Upper lobe of left lung (tissue), 6 donors: ENCODE results near the gene SLC22A15. TPM values are rescaled to one million over a fixed set of nuclear protein-coding genes. Genes with fewer than 3 reads are reported as not detected.
A peak's percentile ranks its signal among the peaks of the same experiment; 100 is the strongest.

Source experiments
- ATAC-seq, 2 donors: fragments of 200-7000 bp; cut with Tn5 transposase; one replicate each; pipeline ENCODE4 v1.9.1; 2022; ENCODE audit warnings: mild to moderate bottlenecking in 2 of 2, moderate library complexity in 2 of 2; ENCODE audit not compliant: low FRiP score in 2 of 2
- DNase-seq, 2 donors: peaks; one replicate each; pipeline ENCODE4 v3.0.0-alpha.2; 2019 to 2020
- H3K27ac ChIP-seq, 4 donors: fragments of 200-600 bp; sonication (generic); one replicate each; pipeline ENCODE4 v1.5.1; 2016 to 2019
- H3K27me3 ChIP-seq, 4 donors: fragments of 200-600 bp; sonication (generic); one replicate each; pipeline ENCODE4 v1.5.1; 2017 to 2019
- H3K36me3 ChIP-seq, 4 donors: fragments of 200-600 bp; sonication (generic); one replicate each; pipeline ENCODE4 v1.5.1; 2016 to 2019
- H3K4me1 ChIP-seq, 4 donors: fragments of 200-600 bp; sonication (generic); one replicate each; pipeline ENCODE4 v1.5.1; 2018 to 2019
- H3K4me3 ChIP-seq, 4 donors: fragments of 200-600 bp; sonication (generic); one replicate each; pipeline ENCODE4 v1.5.1; 2017 to 2019; ENCODE audit warnings: mild to moderate bottlenecking in 2 of 4, moderate library complexity in 1 of 4
- H3K9me3 ChIP-seq, 4 donors: fragments of 200-600 bp; sonication (generic); one replicate each; pipeline ENCODE4 v1.5.1; 2018 to 2019
- CTCF ChIP-seq, 6 experiments: fragments of 450-650 bp in 4 of 6; fragments of 200-600 bp in 2 of 6; sonication (generic) in 2 of 6; IDR thresholded peaks; one replicate each; pipeline ENCODE4 v1.5.1; 2016 to 2019; ENCODE audit warnings: antibody characterized with exemption in 6 of 6
- EP300 ChIP-seq, 4 donors: sonication (generic); formaldehyde crosslinking; IDR thresholded peaks; one replicate each; pipeline ENCODE4 v1.5.1; 2017; ENCODE audit warnings: antibody characterized with exemption in 4 of 4, control low read depth in 2 of 4
- POLR2A ChIP-seq, 4 donors: fragments of 450-650 bp; IDR thresholded peaks; one replicate each; pipeline ENCODE4 v1.5.1; 2016 to 2017; ENCODE audit warnings: antibody characterized with exemption in 4 of 4, mild to moderate bottlenecking in 2 of 4
- POLR2AphosphoS5 ChIP-seq, 2 donors: sonication (generic); formaldehyde crosslinking; IDR thresholded peaks; one replicate each; pipeline ENCODE4 v1.5.1; 2017; ENCODE audit warnings: antibody characterized with exemption in 2 of 2
- WGBS, 2 donors: methylation state at CpG; one replicate each; pipeline ENCODE4 v1.1.5; 2017 to 2018; 5-methylcytosine and 5-hydroxymethylcytosine counted together
- total RNA-seq, 6 donors: library from RNA; depleted of rRNA in 4 of 6; stranded (reverse); fragments of >200 nt in 4 of 6; gene quantifications; one replicate each; pipeline versions ENCODE4 v1.1.0 to v1.2.1, GENCODE V29; 2016 to 2021
- donor health status: DM: no; HTN: no; CAD: no; lungs with moderate emphysema.
- donor health status: DM: no; HTN: yes; CAD: no; lungs with severe emphysema.

The SLC22A15 gene
- total RNA-seq, result 10 to 100 TPM; 12.5 to 52.4 (median 27.1) TPM

DNA sequence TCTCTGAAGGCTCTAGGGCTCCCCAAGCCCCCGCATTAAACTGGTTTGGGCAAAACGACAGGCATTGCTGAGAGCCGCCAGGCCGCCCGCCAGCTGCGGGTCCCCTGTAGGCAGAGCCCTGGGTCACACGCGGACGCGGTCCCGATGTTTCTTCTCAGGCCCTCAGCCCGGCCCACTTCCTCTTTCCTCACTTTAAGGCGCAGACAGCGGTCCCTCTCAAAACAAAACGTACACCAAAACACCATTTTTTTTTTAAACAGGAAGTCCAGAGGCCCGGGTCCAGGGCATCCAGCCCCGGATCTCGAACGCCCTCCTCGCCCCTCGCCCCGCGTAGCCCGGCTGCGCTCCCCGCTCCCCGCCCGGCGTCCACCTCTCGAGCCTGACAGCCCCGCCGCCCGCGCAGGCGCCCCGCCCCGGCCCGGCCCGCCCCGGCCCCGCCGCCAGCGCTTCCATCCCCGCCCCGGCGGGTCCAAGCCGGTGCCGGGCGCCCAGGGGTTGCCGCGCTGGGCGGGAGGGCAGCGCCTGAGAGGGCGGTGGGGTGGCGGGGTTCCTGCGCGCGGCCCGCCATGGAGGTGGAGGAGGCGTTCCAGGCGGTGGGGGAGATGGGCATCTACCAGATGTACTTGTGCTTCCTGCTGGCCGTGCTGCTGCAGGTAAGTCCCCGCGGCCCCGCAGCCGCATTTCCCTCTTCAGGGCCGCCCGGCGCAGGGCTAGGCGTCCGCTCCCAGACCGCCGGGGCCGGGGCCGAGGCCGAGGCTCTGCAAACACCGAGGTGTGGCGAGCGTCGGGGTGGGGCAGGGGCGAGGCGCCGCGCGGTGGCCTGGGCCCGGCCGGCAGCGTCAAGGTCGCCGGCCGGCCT lies at the start of gene SLC22A15:
SLC22A15 (plus strand) TSS at position 452 of the 859 bp plus-strand sequence; CDS start at position 567, 115 bp downstream.
- no peaks in the 10 kb centered on the region for H3K9me3 ChIP-seq
- TF ChIP-seq POLR2A (IDR thresholded peaks at IDR 0.05) (peak in 2 of 4 donors; percentile 28 to 30), EP300 (IDR thresholded peaks at IDR 0.05) (no peak), CTCF (IDR thresholded peaks at IDR 0.05) (peak in 1 of 6 experiments; percentile 10), POLR2AphosphoS5 (IDR thresholded peaks at IDR 0.05) (peak in 1 of 2 donors; percentile 49)
- 2 to 3% methylated on average over 21 to 47 of the region's 91 CpGs for WGBS, 2 donors
- H3K4me1 ChIP-seq, result peaks cover 0 to 33% (median 13%) of the 10 kb centered on the region in 4 donors
- no peaks in the 10 kb centered on the region for H3K36me3 ChIP-seq
- no peaks in the 10 kb centered on the region for H3K27me3 ChIP-seq
- H3K4me3 ChIP-seq, result peak within 1 kb of the TSS; percentile 35 to 75 (median 70)
- peak; percentile 90 to 94 for DNase-seq
- peak; percentile 85 to 88 for ATAC-seq
- H3K27ac ChIP-seq, result peak within 1 kb of the TSS; percentile 90 to 95 (median 91)

DNA sequence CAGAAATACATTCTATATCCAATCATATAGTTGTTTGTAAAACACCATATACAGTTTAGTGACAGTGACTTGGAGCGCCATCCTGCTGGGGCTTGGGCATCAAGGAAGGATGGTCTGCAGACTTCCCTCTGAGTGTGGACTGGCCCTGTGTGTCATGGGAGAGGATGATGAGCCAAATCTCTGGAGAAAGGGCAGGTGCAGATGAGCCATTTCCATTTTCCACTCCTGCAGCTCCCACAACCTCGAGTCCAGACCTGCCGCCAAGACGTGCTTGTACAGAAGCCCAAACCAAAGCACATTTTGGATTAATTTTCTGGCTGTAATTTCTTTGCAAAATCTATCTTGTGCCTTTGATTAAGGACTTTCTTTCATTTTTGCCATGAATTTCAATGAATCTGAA lies 48.3 kb upstream of the SLC22A15 start:
- TF ChIP-seq CTCF (IDR thresholded peaks at IDR 0.05) (no peak), POLR2A (IDR thresholded peaks at IDR 0.05) (no peak), POLR2AphosphoS5 (IDR thresholded peaks at IDR 0.05) (no peak), EP300 (IDR thresholded peaks at IDR 0.05) (no peak)
- H3K36me3 ChIP-seq, result no peaks in the 10 kb centered on the region
- no peaks in the 10 kb centered on the region for H3K27me3 ChIP-seq
- H3K9me3 ChIP-seq, result no peaks in the 10 kb centered on the region
- no peak for ATAC-seq
- H3K4me1 ChIP-seq, result no peaks in the 10 kb centered on the region
- 82 to 96% methylated on average over 4 of the region's 4 CpGs for WGBS, 2 donors
- no peak overlapping the region for H3K27ac ChIP-seq
- no peak overlapping the region for H3K4me3 ChIP-seq
- no peak for DNase-seq

GRCh38 chr1:115929881-115930280 lies 46.4 kb upstream of the SLC22A15 start:
- DNase-seq, result no peak
- TF ChIP-seq CTCF (IDR thresholded peaks at IDR 0.05), result no peak
- TF ChIP-seq POLR2A (IDR thresholded peaks at IDR 0.05), result no peak
- no peak for TF ChIP-seq EP300 (IDR thresholded peaks at IDR 0.05)
- TF ChIP-seq POLR2AphosphoS5 (IDR thresholded peaks at IDR 0.05), result no peak

GRCh38 chr1:115933625-115934024 lies 42.7 kb upstream of the SLC22A15 start:
- WGBS, 2 donors, result 55 to 61% methylated on average over 3 of the region's 3 CpGs
- ATAC-seq (no peak), DNase-seq (peak in 1 of 2 donors; percentile 40)
- Histone ChIP-seq H3K27me3 (no peaks in the 10 kb centered on the region), H3K4me3 (no peak overlapping the region), H3K9me3 (no peaks in the 10 kb centered on the region), H3K4me1 (no peaks in the 10 kb centered on the region), H3K27ac (no peak overlapping the region), H3K36me3 (no peaks in the 10 kb centered on the region)
- TF ChIP-seq POLR2AphosphoS5 (IDR thresholded peaks at IDR 0.05) (no peak), EP300 (IDR thresholded peaks at IDR 0.05) (no peak)

More at GRCh38 chr1:115929881-115930280, 46.4 kb upstream of the SLC22A15 start:
- Histone ChIP-seq H3K4me1 (no peaks in the 10 kb centered on the region), H3K27me3 (no peaks in the 10 kb centered on the region), H3K36me3 (no peaks in the 10 kb centered on the region), H3K27ac (no peak overlapping the region), H3K4me3 (no peak overlapping the region), H3K9me3 (no peaks in the 10 kb centered on the region)
- WGBS, 2 donors, result 59 to 73% methylated on average over 5 of the region's 5 CpGs
- ATAC-seq, result peak in 1 of 2 donors; percentile 70

DNA sequence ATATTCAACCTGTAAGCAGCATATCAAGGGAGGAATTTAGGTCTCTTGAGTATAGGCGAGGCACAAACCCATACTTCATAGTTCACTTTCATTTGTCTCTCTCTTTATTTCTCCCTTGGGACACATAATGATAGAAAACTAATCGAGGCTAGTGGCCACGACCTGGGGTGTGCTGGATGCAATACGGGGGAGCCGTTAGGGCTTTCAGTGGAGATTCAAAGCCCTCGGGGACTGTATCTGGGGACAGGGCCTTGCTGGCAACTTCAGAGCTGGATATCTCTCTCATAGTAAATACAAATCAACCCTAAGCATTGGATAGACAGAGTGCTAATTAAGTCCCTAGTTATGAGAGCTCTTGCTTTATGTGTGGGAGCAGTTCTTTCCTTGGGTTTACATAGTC lies 36.9 kb upstream of the SLC22A15 start:
- H3K36me3 ChIP-seq, result no peaks in the 10 kb centered on the region
- H3K9me3 ChIP-seq, result no peaks in the 10 kb centered on the region
- H3K27ac ChIP-seq, result no peak overlapping the region
- ATAC-seq, result no peak
- no peaks in the 10 kb centered on the region for H3K27me3 ChIP-seq
- DNase-seq, result no peak
- 76 to 88% methylated on average over 6 of the region's 6 CpGs for WGBS, 2 donors
- H3K4me3 ChIP-seq, result no peak overlapping the region
- TF ChIP-seq POLR2A (IDR thresholded peaks at IDR 0.05), result no peak
- TF ChIP-seq POLR2AphosphoS5 (IDR thresholded peaks at IDR 0.05), result no peak
- TF ChIP-seq CTCF (IDR thresholded peaks at IDR 0.05), result no peak
- no peak for TF ChIP-seq EP300 (IDR thresholded peaks at IDR 0.05)
- H3K4me1 ChIP-seq, result no peaks in the 10 kb centered on the region
